UCSD-AML1 (cell line): ENCODE measurements around the gene SLC22A16.
"Not testable (repeated sequence)": the region's sequence is repeated elsewhere in the genome, so short reads cannot be mapped to it uniquely, and the experiment has no call there.

Source experiments
- DNase-seq: peaks from one replicate; lab custom pipeline; 2025; ENCODE audit not compliant: unreplicated experiment; lab: John Stamatoyannopoulos, UW

SLC22A16 gene, protein sequence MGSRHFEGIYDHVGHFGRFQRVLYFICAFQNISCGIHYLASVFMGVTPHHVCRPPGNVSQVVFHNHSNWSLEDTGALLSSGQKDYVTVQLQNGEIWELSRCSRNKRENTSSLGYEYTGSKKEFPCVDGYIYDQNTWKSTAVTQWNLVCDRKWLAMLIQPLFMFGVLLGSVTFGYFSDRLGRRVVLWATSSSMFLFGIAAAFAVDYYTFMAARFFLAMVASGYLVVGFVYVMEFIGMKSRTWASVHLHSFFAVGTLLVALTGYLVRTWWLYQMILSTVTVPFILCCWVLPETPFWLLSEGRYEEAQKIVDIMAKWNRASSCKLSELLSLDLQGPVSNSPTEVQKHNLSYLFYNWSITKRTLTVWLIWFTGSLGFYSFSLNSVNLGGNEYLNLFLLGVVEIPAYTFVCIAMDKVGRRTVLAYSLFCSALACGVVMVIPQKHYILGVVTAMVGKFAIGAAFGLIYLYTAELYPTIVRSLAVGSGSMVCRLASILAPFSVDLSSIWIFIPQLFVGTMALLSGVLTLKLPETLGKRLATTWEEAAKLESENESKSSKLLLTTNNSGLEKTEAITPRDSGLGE

DNA sequence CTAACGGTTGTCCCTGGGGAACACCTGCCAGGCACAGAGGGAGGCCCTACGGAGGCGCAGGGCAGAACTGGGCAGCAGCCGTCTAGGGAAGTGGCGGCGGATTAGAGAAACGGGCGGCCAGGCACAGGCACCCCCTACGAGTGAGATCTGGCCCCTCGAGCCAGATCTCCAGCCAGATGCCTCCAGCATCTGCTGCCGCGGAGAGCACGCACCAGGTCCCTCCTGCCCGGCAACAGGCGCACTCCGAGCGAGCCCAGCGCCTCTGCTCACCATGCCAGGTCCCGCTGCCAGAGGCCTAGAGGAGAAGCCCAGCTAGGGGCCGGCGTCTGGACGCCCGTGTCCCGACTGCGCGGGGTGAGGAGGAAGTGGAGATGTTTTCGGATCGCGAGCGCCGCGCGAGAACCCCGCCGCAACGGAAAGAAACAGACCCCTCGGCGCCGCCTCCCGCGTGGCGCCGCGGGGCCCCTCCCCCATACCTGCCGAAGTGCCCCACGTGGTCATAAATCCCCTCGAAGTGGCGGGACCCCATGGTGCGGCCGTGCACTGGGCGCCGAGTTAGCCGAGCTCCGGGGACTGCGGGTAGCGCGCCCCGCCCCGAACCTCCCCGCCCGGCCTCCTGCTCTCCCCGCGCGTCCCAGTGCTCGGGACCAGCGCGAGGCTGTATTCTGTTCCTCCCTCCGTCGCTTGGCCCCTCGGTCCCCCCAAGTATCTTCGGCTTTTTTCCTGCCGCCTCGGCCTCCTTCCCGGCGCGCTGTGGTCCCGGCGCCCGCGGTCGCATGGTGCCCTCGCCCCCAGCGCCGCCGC, at the start of gene SLC22A16:
SLC22A16 (minus strand) TSS at position 568 of the 804 bp plus-strand sequence; CDS start at position 529, 39 bp downstream.
- no peak for DNase-seq

- no peak for DNase-seq
These were observed 48.6 kb upstream of the SLC22A16 start for GRCh38 chr6:110525001-110525400.

DNA sequence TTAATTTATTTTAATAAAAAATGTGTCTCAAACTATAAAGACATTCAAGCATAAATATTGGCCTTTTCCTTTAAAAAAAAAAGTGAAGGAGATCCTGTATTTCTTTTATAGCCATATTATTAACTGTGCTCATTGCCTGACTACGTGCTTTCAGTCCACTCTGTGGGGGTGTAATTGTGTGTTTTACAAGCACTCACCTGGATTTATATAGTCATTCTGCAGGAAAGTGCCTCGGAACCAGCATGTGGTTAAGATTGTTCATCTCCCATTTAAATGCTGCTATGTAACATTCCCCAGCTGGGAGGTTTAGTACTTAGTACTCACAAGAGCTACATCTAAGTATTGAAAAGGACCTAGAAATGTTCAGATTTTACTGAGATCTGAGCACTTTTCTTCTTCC, 47.9 kb upstream of the SLC22A16 start:
- no peak for DNase-seq

DNA sequence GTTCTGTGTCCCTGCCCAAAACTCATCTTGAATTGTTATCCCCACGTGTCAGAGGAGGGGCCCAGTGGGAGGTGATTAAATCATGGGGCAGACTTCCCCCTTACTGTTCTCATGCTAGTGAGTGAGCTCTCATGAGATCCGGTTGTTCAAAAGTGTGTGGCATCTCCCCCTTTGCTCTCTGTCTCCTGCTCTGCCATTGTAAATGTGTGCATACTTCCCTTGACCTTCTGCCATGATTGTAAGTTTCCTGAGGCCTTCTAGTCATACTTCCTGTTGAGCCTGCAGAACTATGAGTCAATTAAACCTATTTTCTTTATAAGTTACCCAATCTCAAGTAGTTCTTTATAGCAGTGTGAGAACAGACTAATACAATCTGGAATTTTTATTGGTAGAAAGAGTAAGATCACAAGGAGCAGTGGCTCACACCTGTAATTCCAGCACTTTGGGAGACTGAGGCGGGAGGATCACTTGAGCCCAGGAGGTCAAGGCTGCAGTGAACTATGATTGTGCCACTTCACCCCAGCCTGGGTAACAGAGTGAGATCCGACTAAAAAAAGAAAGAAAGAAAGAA, 47.1 kb upstream of the SLC22A16 start:
- no peak for DNase-seq

- DNase-seq, result no peak
These were observed 46.0 kb upstream of the SLC22A16 start for GRCh38 chr6:110522427-110522826.

- DNase-seq, result no peak
These were observed 44.7 kb upstream of the SLC22A16 start for GRCh38 chr6:110520992-110521543.

DNA sequence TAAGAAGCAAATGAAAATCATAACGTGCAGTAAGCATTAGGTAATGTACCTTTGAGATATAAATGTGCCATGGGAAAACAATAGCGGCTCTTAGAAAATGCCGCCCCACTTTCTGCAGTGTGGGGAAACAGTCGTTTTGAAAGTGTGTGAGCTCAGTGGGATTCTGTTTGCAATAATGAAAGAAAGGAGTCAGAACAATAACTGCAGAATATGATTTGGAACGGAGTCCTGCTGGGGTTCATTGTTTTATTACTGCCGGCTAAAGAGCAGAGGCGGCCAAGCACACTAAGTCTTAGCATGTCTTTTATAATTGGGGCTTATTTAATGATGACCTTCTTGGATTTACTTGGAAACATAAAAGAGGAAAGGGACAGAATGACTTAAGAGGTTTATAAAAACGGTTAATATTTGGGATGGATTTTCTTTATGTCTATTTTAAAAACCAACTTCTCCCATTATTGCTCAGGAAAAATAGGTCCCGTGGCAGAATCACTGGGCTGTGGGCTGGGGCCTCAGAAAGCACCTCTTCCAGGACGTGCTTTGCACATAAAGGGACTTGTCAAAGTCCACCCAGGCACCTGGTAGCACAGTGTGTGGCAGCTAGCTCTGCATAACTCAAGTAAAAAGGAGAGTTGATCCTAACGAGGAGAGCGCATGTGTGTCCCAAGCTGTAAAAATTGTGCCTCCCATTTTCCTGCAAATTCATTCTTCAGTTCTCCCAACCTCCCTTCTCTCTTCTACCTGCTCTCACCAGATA, 44.0 kb upstream of the SLC22A16 start:
- no peak for DNase-seq

DNA sequence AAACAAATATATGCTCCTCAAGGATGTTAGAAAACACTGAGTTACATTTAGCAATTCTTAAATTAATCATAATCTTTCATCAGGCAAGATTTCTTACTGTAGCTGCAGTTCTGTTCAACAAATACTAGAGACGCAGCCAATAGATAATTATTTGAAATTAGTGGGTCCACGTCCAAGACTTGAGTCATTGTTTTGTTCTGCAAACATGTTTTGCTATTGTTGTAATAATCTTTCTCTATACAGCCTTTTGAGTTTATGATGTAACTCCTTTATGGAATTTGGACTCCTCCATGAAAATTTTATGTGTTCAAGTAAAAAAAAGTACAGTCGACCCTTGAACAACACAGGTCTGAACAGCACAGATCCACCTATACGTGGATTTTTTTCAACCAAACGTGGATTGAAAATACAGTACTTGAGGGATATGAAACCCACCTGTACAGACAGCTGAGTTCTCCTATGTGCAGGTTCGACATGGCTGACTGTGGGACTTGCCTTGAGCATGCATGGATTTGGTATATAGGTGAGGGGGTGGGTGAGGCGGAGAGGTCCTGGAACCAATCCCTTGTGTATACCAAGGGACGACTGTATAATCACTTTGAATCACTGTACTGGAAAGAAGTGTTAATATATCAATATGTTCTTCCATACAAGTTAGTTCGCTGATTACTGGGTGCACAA, 41.3 kb upstream of the SLC22A16 start:
- no peak for DNase-seq

GRCh38 chr6:110517034-110517433, 40.6 kb upstream of the SLC22A16 start:
- DNase-seq, result no peak

DNA sequence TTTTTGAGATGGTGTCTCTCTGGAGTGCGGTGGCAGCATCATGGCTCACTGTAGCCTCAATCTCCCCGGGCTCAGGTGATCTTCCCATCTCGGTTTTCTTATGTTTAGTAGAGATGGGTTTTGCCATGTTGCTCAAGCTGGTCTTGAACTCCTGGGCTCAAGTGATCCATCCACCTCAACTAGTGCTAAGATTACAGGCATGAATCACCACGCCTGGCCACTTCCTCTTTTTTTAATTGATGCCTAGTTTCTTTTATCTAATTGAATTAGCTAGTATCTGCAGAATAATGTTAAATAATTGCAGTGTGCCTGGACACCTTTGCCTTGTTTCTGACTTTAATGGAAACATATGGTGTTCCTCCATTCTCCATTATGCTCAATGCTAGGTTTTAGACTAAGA, 38.4 kb upstream of the SLC22A16 start:
- no peak for DNase-seq

GRCh38 chr6:110512991-110513390, 36.6 kb upstream of the SLC22A16 start:
- no peak for DNase-seq

- not testable (repeated sequence) for DNase-seq
These were observed 36.1 kb upstream of the SLC22A16 start for GRCh38 chr6:110512549-110512948.

DNA sequence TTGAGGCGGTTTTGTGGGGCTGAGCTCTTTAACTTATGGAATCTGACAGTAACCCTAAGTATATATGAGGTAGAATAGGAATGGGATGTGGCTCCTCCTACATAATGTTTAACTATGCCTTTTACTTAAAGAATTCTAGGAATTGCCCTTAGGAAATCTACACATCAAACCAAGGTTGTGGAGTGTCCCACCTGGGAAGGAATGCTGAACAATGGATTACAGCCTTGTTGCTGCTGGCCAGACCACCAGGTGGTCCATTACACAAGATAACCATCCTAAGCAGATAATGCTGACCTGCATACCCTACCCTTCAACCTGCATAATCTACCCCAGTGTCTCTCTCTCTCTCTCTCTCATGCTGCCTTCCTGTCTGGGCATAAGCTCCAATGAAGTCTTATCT, 35.0 kb upstream of the SLC22A16 start:
- DNase-seq, result no peak

- DNase-seq, result no peak
These were observed 33.3 kb upstream of the SLC22A16 start for GRCh38 chr6:110509617-110510241.

- DNase-seq, result not testable (repeated sequence)
These were observed 28.5 kb upstream of the SLC22A16 start for GRCh38 chr6:110504891-110505290.

GRCh38 chr6:110495949-110496348, 19.5 kb upstream of the SLC22A16 start:
- DNase-seq, result no peak

GRCh38 chr6:110493253-110493800, 16.9 kb upstream of the SLC22A16 start:
- no peak for DNase-seq

GRCh38 chr6:110492584-110492983, 16.2 kb upstream of the SLC22A16 start:
- DNase-seq, result no peak
